ENCODE data around the gene MAPK10. TPM values are rescaled to one million over a fixed set of nuclear protein-coding genes. Genes with fewer than 3 reads are reported as not detected.

The MAPK10 gene
- total RNA-seq, 1 donor from 2014 or later = 2.2 TPM

DNA sequence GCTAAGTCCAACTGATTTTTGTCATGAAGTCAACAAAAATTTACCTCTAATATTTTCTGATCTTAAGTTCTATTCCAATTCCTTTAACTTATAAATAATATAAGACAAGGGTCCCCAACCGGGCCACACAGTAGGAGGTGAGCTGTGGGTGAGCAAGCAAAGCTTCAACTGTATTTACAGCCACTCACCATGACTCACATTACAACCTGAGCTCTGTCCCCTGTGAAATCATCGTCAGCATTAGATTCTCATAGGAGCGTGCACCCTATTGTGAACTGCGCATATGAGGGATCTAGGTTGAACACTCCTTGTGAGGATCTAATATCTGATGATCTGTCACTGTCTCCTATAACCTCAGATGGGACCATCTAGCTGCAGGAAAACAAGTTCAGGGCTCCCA, 227.4 kb downstream of the MAPK10 start:
- no peak overlapping the region for H3K4me3 ChIP-seq (ENCODE audit: low read depth, low read length)
- DNase-seq (ENCODE audit: low read depth) = no peak
- TF ChIP-seq, protein P1, sequence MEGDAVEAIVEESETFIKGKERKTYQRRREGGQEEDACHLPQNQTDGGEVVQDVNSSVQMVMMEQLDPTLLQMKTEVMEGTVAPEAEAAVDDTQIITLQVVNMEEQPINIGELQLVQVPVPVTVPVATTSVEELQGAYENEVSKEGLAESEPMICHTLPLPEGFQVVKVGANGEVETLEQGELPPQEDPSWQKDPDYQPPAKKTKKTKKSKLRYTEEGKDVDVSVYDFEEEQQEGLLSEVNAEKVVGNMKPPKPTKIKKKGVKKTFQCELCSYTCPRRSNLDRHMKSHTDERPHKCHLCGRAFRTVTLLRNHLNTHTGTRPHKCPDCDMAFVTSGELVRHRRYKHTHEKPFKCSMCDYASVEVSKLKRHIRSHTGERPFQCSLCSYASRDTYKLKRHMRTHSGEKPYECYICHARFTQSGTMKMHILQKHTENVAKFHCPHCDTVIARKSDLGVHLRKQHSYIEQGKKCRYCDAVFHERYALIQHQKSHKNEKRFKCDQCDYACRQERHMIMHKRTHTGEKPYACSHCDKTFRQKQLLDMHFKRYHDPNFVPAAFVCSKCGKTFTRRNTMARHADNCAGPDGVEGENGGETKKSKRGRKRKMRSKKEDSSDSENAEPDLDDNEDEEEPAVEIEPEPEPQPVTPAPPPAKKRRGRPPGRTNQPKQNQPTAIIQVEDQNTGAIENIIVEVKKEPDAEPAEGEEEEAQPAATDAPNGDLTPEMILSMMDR (conservative IDR thresholded peaks at IDR 0.05; ENCODE audit: low read depth, low read length) = no peak

DNA sequence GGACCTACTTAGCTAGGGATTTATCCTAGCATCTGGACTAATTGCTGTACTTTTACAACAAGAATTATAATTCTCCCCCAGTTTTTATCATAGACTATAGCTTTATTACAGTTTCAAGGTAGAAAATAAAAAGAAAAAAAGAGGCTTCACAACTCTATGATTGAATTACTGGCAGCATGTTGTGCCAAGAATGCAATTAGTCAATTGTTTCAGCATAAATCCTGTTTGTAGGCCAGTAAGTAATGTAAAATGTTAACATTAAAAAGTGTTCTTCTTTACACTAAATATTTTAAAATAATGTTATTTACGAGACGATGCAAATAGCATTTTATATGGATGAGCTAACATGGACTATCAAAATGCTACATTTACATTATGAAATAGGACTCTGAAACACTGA, 228.4 kb downstream of the MAPK10 start:
- H3K4me3 ChIP-seq (ENCODE audit: low read depth, low read length) = no peak overlapping the region
- TF ChIP-seq, protein P1 (conservative IDR thresholded peaks at IDR 0.05; ENCODE audit: low read depth, low read length) = no peak

DNA sequence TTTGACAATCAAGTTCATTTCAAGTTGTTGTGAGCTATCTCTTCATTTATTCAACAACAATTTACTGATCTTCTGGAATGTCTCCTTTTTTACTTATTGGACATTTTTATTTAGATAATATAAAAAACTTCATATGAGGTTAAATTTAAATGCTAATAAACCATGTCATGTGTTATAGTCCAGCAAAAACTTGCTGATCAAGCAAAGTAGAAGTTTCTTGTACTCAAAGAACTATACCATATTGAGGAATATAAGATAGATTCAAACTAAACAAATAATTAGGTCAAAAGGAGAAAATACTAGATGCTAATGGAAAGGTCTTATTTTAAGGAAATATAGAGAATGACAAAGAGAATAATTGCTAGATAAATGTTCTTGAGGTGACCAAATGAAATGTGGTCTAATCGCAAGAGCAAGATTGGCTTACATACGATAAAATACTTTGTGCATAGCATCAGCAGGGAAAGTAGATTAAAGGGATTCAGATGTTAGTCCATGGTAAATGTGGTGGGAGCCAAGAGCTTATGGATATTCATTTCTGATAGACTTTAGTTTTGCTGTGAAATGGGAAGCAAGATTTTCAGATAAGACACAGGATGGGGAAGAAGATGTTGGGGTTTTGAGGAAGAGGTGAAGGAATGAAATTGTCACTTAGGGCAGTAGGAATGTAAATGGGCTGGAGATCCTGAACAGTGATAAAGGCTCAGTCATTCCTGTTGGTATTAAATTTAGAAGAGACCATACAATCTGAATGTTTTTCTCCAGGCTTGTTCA, 229.5 kb downstream of the MAPK10 start:
- no peak for DNase-seq (ENCODE audit: low read depth)
- no peak overlapping the region for H3K4me3 ChIP-seq (ENCODE audit: low read depth, low read length)
- TF ChIP-seq, protein P1 (conservative IDR thresholded peaks at IDR 0.05; ENCODE audit: low read depth, low read length) = no peak

More for the DNA sequence above, 228.4 kb downstream of the MAPK10 start:
- no peak for DNase-seq (ENCODE audit: low read depth)

DNA sequence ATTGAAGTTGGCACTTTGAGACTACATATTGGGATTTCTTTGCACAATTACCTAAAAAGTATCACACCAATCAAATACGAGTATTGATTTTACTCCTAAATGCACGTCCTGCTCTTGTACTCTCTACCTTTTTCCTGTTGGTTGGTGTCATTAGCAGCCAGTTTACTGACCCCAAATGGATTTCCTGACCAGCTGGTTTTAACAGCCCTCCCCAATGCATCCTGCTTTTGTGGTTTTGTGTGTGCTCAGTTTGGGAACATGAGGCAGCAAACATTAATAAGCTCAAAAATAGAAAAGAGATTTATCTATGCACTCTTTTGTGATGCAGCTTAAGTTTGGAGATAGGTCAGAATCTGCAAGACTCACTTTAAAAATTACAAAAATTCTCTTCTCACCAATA, 230.3 kb downstream of the MAPK10 start:
- TF ChIP-seq, protein P1 (conservative IDR thresholded peaks at IDR 0.05; ENCODE audit: low read depth, low read length) = no peak
- no peak overlapping the region for H3K4me3 ChIP-seq (ENCODE audit: low read depth, low read length)
- DNase-seq (ENCODE audit: low read depth) = no peak

DNA sequence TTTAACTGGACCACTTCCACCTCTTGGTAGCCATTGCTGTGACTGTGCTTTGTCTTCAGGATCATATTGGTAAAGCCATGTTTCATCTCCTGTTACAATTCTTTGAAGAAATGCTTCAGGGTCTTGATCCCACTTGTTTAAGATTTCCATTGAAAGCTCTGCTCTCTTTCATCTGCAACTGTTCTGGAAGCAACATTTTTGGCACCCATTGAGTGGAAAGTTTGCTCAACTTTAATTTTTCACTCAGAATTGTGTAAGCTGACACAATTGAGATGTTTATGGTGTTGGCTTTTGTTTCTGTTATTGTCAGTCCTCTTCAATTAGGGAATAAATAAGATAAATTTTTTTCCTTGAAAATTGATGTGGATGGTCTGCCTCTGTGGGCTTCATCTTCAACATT, 237.4 kb downstream of the MAPK10 start:
- H3K4me3 ChIP-seq (ENCODE audit: low read depth, low read length) = no peak overlapping the region
- DNase-seq (ENCODE audit: low read depth) = no peak
- TF ChIP-seq, protein P1 (conservative IDR thresholded peaks at IDR 0.05; ENCODE audit: low read depth, low read length) = no peak

DNA sequence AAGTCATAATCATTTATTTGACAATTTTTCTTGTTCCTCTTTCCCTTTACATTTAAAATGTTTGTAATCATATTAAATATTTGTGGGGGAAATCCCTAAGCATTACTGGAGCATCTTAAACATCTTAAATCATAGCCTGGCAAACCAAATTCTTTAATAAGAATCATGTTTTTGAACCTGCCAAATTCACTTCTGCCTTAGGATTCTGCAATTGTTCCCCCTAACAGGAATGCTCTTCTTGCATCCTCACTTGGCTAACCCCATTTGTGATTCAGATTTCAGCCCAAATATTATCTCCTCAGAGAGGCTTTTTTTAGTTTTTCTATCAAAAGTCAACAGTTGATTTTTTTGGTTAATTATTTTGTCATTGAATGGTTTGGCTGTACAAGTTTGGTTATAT, 241.1 kb downstream of the MAPK10 start:
- TF ChIP-seq, protein P1 (conservative IDR thresholded peaks at IDR 0.05; ENCODE audit: low read depth, low read length) = no peak
- DNase-seq (ENCODE audit: low read depth) = no peak

More for the DNA sequence above, 241.1 kb downstream of the MAPK10 start:
- no peak overlapping the region for H3K4me3 ChIP-seq (ENCODE audit: low read depth, low read length)

Measured in epithelial cell of proximal tubule (primary cell).